RCC 7860 (cell line): ENCODE measurements around the gene PADI2.

ENCODE experiments used
- DNase-seq: peaks from one replicate; pipeline ENCODE4 v3.0.0-alpha.2; 2015; ENCODE audit warnings: low spot score
- FAIRE-seq: peaks from 2 replicates; lab custom pipeline; 2012; peaks lifted over from hg19 to GRCh38; lab: Jason Lieb, UNC

PADI2 gene

GRCh38 chr1:17140279-17140678 is 21.0 kb upstream of the PADI2 start:
- DNase-seq (no peak), FAIRE-seq (no peak)

GRCh38 chr1:17139637-17140036 is 20.4 kb upstream of the PADI2 start:
- FAIRE-seq, result no peak
- no peak for DNase-seq

- DNase-seq, result no peak
- no peak for FAIRE-seq
These were observed 18.2 kb upstream of the PADI2 start for GRCh38 chr1:17137441-17137840.

GRCh38 chr1:17136936-17137335 is 17.7 kb upstream of the PADI2 start:
- DNase-seq (no peak), FAIRE-seq (no peak)

GRCh38 chr1:17136145-17136544 is 16.9 kb upstream of the PADI2 start:
- no peak for FAIRE-seq
- no peak for DNase-seq

- no peak for FAIRE-seq
These were observed 16.3 kb upstream of the PADI2 start for GRCh38 chr1:17135530-17135929.

GRCh38 chr1:17134724-17135123 is 15.5 kb upstream of the PADI2 start:
- DNase-seq, result no peak
- no peak for FAIRE-seq

More at GRCh38 chr1:17135530-17135929, 16.3 kb upstream of the PADI2 start:
- DNase-seq, result no peak

GRCh38 chr1:17134034-17134433 is 14.8 kb upstream of the PADI2 start:
- no peak for FAIRE-seq
- DNase-seq, result no peak

GRCh38 chr1:17130138-17130635 is 10.9 kb upstream of the PADI2 start:
- DNase-seq (no peak), FAIRE-seq (no peak)

- peak; percentile 99 for DNase-seq
- FAIRE-seq, result peak; percentile 99
These were observed 9.1 kb upstream of the PADI2 start for GRCh38 chr1:17128361-17128760.

GRCh38 chr1:17125756-17126237 is 6.5 kb upstream of the PADI2 start:
- FAIRE-seq (peak; percentile 35), DNase-seq (peak; percentile 71)

GRCh38 chr1:17123196-17124045 is 4.2 kb upstream of the PADI2 start:
- DNase-seq (no peak), FAIRE-seq (no peak)

GRCh38 chr1:17122521-17123164 is 3.4 kb upstream of the PADI2 start:
- no peak for DNase-seq

GRCh38 chr1:17121881-17122280 is 2.6 kb upstream of the PADI2 start:
- FAIRE-seq (no peak), DNase-seq (no peak)

More at GRCh38 chr1:17122521-17123164, 3.4 kb upstream of the PADI2 start:
- no peak for FAIRE-seq

- no peak for DNase-seq
- no peak for FAIRE-seq
These were observed 1.9 kb upstream of the PADI2 start for GRCh38 chr1:17120962-17121837.

GRCh38 chr1:17120481-17120877 is 1.2 kb upstream of the PADI2 start:
- no peak for FAIRE-seq

GRCh38 chr1:17119773-17120480 is 676 bp upstream of the PADI2 start:
- DNase-seq (no peak), FAIRE-seq (no peak)

More at GRCh38 chr1:17120481-17120877, 1.2 kb upstream of the PADI2 start:
- DNase-seq, result no peak

- no peak for DNase-seq
- FAIRE-seq, result no peak
These were observed 560 bp downstream of the PADI2 start for GRCh38 chr1:17118706-17119075.

GRCh38 chr1:17118268-17118667 is 983 bp downstream of the PADI2 start:
- DNase-seq (no peak), FAIRE-seq (no peak)
